Right atrium auricular region (tissue), 2 donors: ENCODE results near the gene PAN3. TPM values are rescaled to one million over a fixed set of nuclear protein-coding genes. Genes with fewer than 3 reads are reported as not detected.

Experiments
- DNase-seq: peaks from one replicate; pipeline ENCODE4 v3.0.0-alpha.2; 2019; ENCODE audit warnings: low spot score
- H3K27ac ChIP-seq, 2 donors: fragments of 200-600 bp; sonication (generic); 1 replicate in 1 of 2; 2 replicates in 1 of 2; pipeline ENCODE4 v1.5.1; 2016 to 2019
- H3K27me3 ChIP-seq, 2 donors: fragments of 200-600 bp; sonication (generic); one replicate each; pipeline versions ENCODE4 v1.5.1 to v1.6.0; 2017 to 2019
- H3K36me3 ChIP-seq: fragments of 200-600 bp; sonication (generic); one replicate; pipeline ENCODE4 v1.5.1; 2016
- H3K4me1 ChIP-seq, 2 donors: fragments of 200-600 bp; sonication (generic); one replicate each; pipeline versions ENCODE4 v1.5.1 to v1.6.0; 2017 to 2019
- H3K4me3 ChIP-seq, 2 donors: fragments of 200-600 bp; sonication (generic); 1 replicate in 1 of 2; 2 replicates in 1 of 2; pipeline ENCODE4 v1.5.1; 2017 to 2019; ENCODE audit warnings: mild to moderate bottlenecking in 1 of 2, moderate library complexity in 1 of 2
- H3K9me3 ChIP-seq, 2 donors: fragments of 200-600 bp; sonication (generic); one replicate each; pipeline ENCODE4 v1.5.1; 2019
- CTCF ChIP-seq, 2 donors: fragments of 200-600 bp; sonication (generic); IDR thresholded peaks; one replicate each; pipeline ENCODE4 v1.5.1; 2019; ENCODE audit warnings: antibody characterized with exemption in 2 of 2
- total RNA-seq, 2 donors: library from RNA; depleted of rRNA; stranded (reverse); fragments of >200 nt; gene quantifications; one replicate each; pipeline ENCODE4 v1.1.0, GENCODE V29; 2016

PAN3 gene, protein sequence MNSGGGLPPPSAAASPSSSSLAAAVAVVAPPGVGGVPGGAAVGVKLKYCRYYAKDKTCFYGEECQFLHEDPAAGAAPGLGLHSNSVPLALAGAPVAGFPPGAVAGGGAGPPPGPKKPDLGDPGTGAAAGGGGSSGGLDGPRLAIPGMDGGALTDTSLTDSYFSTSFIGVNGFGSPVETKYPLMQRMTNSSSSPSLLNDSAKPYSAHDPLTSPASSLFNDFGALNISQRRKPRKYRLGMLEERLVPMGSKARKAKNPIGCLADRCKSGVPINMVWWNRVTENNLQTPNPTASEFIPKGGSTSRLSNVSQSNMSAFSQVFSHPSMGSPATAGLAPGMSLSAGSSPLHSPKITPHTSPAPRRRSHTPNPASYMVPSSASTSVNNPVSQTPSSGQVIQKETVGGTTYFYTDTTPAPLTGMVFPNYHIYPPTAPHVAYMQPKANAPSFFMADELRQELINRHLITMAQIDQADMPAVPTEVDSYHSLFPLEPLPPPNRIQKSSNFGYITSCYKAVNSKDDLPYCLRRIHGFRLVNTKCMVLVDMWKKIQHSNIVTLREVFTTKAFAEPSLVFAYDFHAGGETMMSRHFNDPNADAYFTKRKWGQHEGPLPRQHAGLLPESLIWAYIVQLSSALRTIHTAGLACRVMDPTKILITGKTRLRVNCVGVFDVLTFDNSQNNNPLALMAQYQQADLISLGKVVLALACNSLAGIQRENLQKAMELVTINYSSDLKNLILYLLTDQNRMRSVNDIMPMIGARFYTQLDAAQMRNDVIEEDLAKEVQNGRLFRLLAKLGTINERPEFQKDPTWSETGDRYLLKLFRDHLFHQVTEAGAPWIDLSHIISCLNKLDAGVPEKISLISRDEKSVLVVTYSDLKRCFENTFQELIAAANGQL
- total RNA-seq: 10 to 100 TPM in 1 of 2 donors, 1 to 10 TPM in 1; 8.7 to 12.0 TPM

- Histone ChIP-seq H3K9me3 (no peaks in the 10 kb centered on the region), H3K4me3 (peak within 1 kb of the TSS; percentile 85 to 98), H3K27me3 (no peaks in the 10 kb centered on the region), H3K4me1 (peaks cover 0 to 27% of the 10 kb centered on the region in 2 donors), H3K27ac (peak within 1 kb of the TSS; percentile 97 to 98), H3K36me3 (no peaks in the 10 kb centered on the region)
- DNase-seq: peak; percentile 93
- no peak for TF ChIP-seq CTCF (IDR thresholded peaks at IDR 0.05)
These were observed at the start of gene PAN3 for GRCh38 chr13:28138012-28138755. Gene PAN3 (plus strand): TSS chr13:28138545. CDS start chr13:28138658, 113 bp downstream.

DNA sequence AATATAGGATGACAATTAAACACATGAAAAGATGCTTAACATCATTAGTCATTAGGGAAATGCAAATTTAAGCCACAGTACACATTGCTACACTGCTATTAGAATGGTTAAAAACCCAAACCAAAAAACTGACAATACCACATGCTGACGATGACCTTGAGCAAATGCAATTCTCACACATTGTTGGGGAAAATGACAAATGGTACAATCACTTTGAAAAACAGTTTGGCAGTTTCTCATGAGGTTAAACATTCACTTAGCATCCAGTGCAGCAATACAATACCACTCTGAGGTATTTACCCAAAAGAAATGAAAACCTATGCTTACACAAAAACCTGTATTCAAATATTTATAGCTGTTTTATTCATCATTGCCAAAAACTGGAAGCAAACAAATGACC is 49.3 kb upstream of the PAN3 start:
- DNase-seq: no peak
- Histone ChIP-seq H3K9me3 (no peaks in the 10 kb centered on the region), H3K27me3 (no peaks in the 10 kb centered on the region), H3K4me1 (no peaks in the 10 kb centered on the region), H3K4me3 (no peak overlapping the region), H3K27ac (no peak overlapping the region), H3K36me3 (no peaks in the 10 kb centered on the region)
- no peak for TF ChIP-seq CTCF (IDR thresholded peaks at IDR 0.05)

GRCh38 chr13:28092431-28092830 is 45.9 kb upstream of the PAN3 start:
- Histone ChIP-seq H3K4me3 (no peak overlapping the region), H3K4me1 (no peaks in the 10 kb centered on the region), H3K36me3 (no peaks in the 10 kb centered on the region), H3K27me3 (no peaks in the 10 kb centered on the region), H3K27ac (no peak overlapping the region), H3K9me3 (no peaks in the 10 kb centered on the region)
- no peak for TF ChIP-seq CTCF (IDR thresholded peaks at IDR 0.05)
- no peak for DNase-seq

DNA sequence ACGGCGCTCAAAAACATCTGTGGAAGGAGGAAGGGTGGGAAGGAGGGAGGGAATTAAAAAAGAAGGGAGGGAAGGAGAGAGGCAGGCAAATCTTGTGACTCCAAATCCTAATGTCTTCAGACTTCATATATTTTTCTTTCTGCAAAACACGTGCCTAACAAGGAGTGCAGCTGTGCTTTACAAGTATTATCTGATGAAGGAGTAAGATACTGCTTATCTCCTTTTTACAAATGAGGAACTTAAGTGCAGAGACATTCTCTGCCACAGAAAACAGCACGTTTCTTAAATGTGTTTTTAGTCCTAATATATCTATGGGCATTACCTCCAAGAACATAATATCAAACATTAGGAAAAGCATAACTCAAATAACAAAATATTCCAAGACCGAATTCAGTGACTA is 44.5 kb upstream of the PAN3 start:
- no peak for TF ChIP-seq CTCF (IDR thresholded peaks at IDR 0.05)
- DNase-seq: no peak
- Histone ChIP-seq H3K36me3 (no peaks in the 10 kb centered on the region), H3K9me3 (peaks cover 0 to 3% of the 10 kb centered on the region in 2 donors), H3K4me1 (no peaks in the 10 kb centered on the region), H3K4me3 (no peak overlapping the region), H3K27me3 (peaks cover 0 to 6% of the 10 kb centered on the region in 2 donors), H3K27ac (no peak overlapping the region)

DNA sequence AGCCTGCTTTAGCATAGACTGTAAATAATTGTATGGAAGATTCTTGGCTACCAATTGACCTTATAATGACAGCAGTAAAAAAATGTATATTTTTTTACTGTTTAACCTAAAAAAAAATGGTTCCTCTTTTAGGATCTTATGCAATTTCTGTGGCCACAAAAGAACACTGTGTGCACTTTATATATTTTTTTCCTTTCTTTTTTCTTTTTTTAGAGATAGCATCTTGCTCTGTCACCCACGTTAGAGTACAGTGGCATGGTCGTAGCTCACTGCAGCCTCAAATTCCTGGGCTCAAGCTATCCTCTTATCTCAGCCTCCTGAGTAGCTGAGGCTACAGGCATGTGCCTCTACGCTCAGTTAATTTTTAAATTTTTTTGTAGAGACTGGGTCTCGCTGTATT is 44.0 kb upstream of the PAN3 start:
- no peak overlapping the region for H3K27ac ChIP-seq
- no peaks in the 10 kb centered on the region for H3K36me3 ChIP-seq
- H3K9me3 ChIP-seq: peaks cover 0 to 7% of the 10 kb centered on the region in 2 donors
- no peaks in the 10 kb centered on the region for H3K4me1 ChIP-seq
- peaks cover 2 to 7% of the 10 kb centered on the region in 2 donors for H3K27me3 ChIP-seq
- H3K4me3 ChIP-seq: no peak overlapping the region
- DNase-seq: no peak
- no peak for TF ChIP-seq CTCF (IDR thresholded peaks at IDR 0.05)
